ENCODE measurements around the gene ZNF70.
A peak's percentile ranks its signal among the peaks of the same experiment; 100 is the strongest.

Gene ZNF70

GRCh38 chr22:23779083-23779482, 28.2 kb upstream of the ZNF70 start:
- no peak for DNase-seq (ENCODE audit: low read depth)

GRCh38 chr22:23778577-23778900, 27.6 kb upstream of the ZNF70 start:
- no peak for DNase-seq (ENCODE audit: low read depth)

- DNase-seq (ENCODE audit: low read depth), result no peak
Observed at GRCh38 chr22:23777776-23778576, 27.1 kb upstream of the ZNF70 start.

DNA sequence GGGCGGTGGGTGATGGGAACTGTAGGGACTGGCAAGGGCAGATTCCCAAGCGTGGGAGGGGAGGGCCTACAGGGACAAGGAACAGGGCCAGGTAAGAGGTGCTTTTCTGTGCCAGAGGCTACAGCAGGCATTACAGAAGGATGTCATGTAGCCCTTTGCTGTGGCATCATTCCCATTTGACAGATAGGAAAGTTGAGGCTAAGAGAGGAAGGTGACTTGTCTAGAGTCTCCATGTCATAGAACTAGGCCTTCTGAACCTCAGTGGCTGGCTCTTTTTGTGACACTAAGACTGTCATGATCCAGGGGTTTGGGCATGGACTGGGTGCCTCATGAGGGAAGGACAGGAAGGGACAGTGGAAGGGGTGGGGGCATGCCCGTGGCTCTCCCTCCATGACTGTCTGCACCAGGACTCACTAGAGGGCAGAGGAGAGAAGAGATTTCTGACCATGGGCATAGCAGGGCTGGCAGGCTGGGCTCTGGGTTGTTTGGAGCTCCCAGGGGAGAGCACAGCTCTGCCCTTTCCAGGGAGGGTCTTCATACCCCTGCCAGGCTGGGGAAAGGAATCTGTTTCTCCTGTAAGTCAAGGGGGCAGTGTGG, 25.0 kb upstream of the ZNF70 start:
- no peak for DNase-seq (ENCODE audit: low read depth)

DNA sequence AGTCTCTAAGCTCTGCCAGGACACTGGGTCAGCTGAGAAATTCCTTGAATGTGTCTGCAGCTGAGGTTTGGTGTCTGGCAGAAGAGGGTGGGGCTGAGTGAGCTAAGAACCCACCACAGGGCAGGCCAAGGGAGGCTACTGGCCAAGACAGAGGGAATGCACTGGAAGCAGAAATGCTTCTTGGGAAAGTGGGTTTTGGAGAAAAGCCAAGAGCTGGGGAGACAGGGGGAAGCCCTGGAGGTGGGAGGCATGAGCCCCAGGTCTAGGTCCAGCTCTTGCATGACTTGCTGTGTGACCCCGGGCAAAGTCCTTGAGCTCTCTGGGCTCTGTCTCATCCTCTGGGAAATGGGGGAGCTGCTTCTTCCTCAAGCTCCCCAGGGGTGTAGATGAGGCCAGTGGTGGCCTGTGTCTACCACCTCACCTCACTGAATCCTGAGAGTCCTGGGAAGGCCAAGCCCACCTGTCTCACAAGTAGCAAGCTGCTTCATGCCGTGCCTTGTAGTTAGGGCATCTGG, 24.1 kb upstream of the ZNF70 start:
- DNase-seq (ENCODE audit: low read depth), result no peak

DNA sequence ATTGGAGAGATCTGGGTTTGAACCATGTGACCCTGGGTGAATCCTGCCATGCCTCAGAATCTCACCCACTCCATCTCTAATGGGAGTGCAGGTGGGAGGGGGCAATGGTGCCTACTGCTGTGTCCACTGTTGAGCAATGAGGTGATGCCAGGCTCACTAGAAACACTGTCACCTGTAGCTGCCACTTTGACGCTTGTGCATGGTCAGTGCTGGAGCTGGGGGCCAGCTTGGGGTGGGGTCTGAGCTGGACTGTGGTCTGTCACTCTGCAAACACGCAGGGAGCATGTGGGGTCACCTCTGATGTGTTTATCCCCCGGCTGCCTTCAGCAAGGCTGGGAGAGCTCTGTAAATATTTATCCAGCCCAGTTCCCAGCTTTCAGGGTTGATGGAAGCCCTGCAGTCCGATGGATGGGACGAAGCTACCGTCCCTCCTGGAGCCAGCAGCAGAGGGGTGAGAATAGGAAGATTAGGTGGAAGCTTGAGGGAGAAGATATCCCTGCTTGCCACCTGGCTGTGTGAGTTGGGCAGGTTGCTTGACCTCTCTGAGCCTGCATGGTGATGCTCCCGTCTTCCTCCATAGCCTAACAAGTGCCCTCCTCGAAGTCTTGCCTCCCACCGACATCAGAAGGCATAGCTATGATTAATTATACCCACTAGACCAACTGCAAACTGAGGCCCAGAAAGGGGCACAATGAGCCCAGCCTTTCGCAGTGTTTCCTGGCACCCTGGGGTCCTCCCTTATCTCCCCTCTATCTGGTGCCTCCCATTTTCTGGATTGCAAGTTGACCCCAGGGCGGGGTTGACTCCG, 23.4 kb upstream of the ZNF70 start:
- no peak for DNase-seq (ENCODE audit: low read depth)

GRCh38 chr22:23773483-23774113, 22.7 kb upstream of the ZNF70 start:
- DNase-seq (ENCODE audit: low read depth), result no peak

DNA sequence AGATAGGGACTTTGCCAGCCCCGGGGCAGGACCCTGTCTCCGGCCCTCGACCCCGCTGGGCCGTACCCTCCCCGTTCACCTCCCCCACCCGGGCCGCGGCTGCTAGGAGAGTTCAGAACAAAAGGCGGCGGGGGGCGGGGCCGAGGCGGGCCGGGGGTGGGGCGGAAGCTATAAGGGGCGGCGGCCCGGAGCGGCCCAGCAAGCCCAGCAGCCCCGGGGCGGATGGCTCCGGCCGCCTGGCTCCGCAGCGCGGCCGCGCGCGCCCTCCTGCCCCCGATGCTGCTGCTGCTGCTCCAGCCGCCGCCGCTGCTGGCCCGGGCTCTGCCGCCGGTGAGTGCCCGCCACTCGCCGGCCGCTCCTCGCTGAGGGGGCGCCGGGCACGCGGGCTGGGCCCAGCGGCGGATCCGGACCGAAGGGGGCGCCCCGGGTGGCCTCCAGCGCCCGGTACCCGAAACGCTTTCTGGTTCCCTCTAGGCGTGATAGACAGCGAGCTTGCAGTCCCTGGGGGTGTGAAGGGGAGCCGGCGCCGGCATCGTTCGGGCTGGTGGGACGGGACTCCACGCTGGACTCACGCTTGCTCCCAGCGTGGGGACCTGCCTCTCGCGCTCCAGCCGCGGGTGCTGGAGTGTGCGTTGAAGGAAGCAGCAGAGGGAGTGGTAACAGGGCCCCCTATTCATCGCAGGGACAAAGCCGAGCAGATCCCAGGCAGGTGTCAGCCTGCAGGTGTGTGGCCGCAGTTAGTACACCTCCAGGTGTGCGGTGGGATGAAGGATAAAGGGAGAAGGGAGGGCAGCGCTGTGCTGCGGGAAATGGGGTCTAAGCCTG, 21.9 kb upstream of the ZNF70 start, which contains the start of gene MMP11:
Gene MMP11 (plus strand): TSS at position 201 of the 825 bp plus-strand sequence. CDS start 22 bp downstream, at position 223.
- DNase-seq (ENCODE audit: low read depth), result peak; percentile 39

- no peak for DNase-seq (ENCODE audit: low read depth)
Observed at GRCh38 chr22:23772315-23772648, 21.4 kb upstream of the ZNF70 start.

- no peak for DNase-seq (ENCODE audit: low read depth)
Observed at GRCh38 chr22:23769321-23769965, 18.5 kb upstream of the ZNF70 start.

DNA sequence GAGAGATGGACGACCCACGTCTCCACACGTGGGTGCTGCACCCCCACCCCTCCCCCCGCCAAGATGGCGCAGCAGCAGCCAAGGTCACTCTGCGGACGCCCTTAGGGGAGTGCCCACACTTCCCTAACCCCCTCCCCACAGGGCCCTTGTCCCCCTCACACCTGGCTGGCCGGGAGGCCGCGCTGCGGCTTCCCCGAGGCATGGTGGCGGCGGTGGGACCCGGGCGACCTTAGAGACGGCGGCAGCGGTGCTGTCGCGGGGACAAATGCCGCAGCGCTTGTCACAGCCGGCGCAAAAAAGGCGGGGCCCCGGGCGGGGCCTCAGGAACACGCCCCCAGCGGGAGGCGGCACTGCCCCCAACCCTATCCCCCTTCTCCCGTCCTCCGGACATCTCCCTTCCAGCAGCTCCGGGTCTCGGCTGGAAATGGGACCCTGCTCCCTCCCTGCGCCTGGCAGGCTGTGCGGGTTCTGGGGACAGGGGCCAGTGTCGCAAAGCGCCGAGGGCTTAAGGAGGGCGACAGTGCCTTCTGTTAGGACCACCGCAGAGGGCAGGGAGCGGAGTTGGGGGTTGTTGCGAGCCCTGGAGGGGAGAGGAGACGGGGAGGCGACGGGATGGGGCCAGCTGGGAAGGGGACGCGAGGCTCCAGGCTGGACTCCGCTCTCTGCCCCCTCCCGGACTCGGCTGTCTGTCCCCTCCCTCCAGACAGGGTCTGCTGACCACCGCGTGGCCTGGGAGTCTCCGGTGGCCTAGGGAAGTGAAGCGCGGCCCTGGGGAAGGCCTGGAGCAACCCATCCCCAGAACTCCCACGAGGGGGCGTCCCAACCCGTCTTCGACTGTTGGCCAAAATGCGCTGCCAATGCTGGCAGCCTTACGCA, 17.0 kb upstream of the ZNF70 start, which contains the start of gene CHCHD10:
Gene CHCHD10 (minus strand): TSS at position 300 of the 876 bp plus-strand sequence. CDS start 98 bp downstream, at position 202.
- DNase-seq (ENCODE audit: low read depth), result peak; percentile 59

DNA sequence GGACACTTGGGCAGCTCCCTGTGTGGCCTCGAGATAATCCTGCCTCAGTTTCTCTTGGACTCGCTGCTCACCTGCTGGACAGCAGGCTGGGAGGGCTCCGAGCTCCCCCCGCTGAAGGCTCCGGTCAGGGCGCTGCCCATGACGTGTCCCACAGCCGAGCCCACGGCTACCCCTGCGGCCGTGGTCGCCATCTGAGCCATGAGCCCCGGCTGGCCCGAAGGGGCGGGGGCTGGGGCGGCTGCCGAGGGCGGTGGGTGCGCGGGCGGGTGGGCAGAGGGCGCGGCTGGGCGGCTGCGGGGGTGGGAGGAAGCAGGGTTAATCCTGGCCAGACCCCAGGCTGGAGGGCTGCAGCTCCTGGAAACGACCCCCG, 16.4 kb upstream of the ZNF70 start:
- DNase-seq (ENCODE audit: low read depth), result no peak

- DNase-seq (ENCODE audit: low read depth), result no peak
Observed at GRCh38 chr22:23764899-23765881, 14.3 kb upstream of the ZNF70 start.

- DNase-seq (ENCODE audit: low read depth), result no peak
Observed at GRCh38 chr22:23763954-23764353, 13.0 kb upstream of the ZNF70 start.

GRCh38 chr22:23763579-23763945, 12.7 kb upstream of the ZNF70 start:
- DNase-seq (ENCODE audit: low read depth), result peak; percentile 32

DNA sequence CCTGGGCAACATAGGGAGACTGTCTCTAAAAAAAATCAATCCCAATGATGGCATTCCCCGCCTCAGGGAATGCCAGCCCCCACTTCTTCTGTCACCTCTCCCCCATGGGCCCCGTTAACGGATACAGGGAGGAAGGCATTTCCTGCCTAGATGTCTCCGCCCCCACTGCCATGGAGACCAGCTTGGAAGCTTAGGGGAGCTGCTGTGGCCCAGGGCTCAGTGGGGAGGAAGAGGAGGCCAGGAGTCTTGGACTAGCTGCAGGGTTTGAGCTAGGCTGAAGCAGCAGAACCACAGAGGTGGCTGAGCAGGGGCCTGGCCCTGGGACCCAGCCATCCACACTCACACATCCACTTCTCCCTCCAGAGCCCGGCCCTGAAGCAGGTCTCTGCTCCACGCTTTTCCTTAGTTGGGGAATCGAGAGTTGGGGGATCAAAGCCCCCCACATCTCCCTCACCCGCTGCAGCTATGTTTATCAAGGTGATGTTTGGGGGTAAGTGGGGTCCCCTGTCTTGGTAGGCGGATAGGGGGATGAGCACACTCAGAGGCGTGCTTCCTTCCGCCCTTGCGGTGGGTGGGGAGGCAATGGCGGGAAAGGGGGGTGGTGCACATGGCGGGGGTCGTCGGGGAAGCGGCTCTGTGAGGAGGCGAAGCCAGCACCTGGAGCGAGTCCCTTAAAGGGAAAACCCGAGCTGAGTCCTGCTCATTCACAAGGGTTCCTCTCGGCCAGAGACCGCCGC, 12.1 kb upstream of the ZNF70 start, which contains the start of gene C22orf15:
Gene C22orf15 (plus strand): TSS at position 149 of the 737 bp plus-strand sequence. CDS start 317 bp downstream, at position 466.
- DNase-seq (ENCODE audit: low read depth), result no peak

DNA sequence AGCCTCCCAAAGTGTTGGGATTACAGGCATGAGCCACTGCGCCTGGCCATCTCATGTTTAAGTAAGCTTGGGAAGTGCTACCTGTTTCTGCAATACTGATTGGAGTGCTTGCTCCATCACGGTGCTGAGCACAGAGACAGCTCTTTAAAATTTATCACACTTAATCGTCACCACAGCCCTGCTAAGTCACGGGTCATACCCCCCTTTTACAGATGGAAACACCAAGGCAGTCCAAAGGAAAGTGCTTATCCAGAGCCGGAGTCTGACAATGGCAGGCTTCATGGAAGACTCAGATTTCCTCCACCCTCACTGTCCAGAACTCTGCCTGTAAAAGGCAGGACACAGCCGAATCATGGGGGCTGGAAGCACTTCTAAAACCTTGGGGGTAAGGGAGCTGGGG, 9.1 kb upstream of the ZNF70 start:
- DNase-seq (ENCODE audit: low read depth), result no peak

DNA sequence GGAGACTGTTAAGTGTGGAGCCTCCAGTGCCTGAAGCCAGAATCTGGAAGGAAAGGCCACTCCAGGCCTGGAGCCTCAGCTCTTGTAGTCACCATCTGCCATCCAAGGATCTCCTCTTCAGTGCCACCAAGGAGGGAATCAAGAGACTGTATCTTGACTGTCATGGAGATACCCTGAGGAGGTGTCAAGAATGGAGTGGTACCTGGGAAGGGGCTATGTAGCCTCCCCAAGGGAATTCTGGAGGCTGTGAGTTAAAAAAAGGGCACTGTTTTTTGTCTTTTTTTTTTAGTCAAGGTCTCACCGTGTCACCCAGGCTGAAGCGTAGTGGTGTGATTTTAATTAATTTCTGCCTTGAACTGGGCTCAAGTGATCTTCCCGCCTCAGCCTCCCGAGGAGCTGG, 8.7 kb upstream of the ZNF70 start:
- DNase-seq (ENCODE audit: low read depth), result no peak

Data from stimulated activated CD4-positive, alpha-beta T cell treated with anti-CD3 and anti-CD28 coated beads, Interleukin-2, amount 100 ng/mL, for 4 hours (primary cell).